Activated CD8-positive, alpha-beta T cell treated with anti-CD3 and anti-CD28 coated beads for 36 hours (primary cell): ENCODE results near the gene UNKL. TPM values are rescaled to one million over a fixed set of nuclear protein-coding genes. Genes with fewer than 3 reads are reported as not detected.

Experiments
- ATAC-seq: fragments of 200-7000 bp; cut with Tn5 transposase; one replicate; pipeline ENCODE4 v1.10.0; 2021; ENCODE audit warnings: mild to moderate bottlenecking, moderate library complexity
- CTCF ChIA-PET: fragments of 350-600 bp; sonication (Branson Sonifier 250); formaldehyde crosslinking; loops from one replicate; lab custom pipeline; 2021; ENCODE audit warnings: antibody characterized with exemption; lab: Charles Lee
- POLR2A ChIA-PET: fragments of 350-600 bp; sonication (Branson Sonifier 250); formaldehyde crosslinking; loops from one replicate; lab custom pipeline; 2021; ENCODE audit warnings: antibody characterized with exemption; lab: Charles Lee
- DNase-seq: peaks from one replicate; pipeline ENCODE4 v3.0.0-alpha.2; 2020
- H3K27ac Mint-ChIP-seq: one replicate; pipeline ENCODE4 v1.8.0; 2021; ENCODE audit warnings: mild to moderate bottlenecking, mixed read lengths
- H3K27me3 Mint-ChIP-seq: one replicate; pipeline ENCODE4 v1.8.0; 2021; ENCODE audit warnings: mixed read lengths
- H3K36me3 Mint-ChIP-seq: one replicate; pipeline ENCODE4 v1.8.0; 2021; ENCODE audit warnings: low read depth, mixed read lengths
- H3K4me1 Mint-ChIP-seq: one replicate; pipeline ENCODE4 v1.8.0; 2021; ENCODE audit warnings: low read depth, mixed read lengths
- H3K4me3 Mint-ChIP-seq: one replicate; pipeline ENCODE4 v1.8.0; 2021; ENCODE audit warnings: mild to moderate bottlenecking, moderate library complexity, mixed read lengths
- H3K9me3 Mint-ChIP-seq: one replicate; pipeline ENCODE4 v1.8.0; 2021; ENCODE audit warnings: mixed read lengths
- intact Hi-C: fragments of 100-400 bp; cut with micrococcal nuclease; formaldehyde crosslinking; loops from one replicate; pipeline ENCODE4 v1.10.0; 2022
- total RNA-seq, 2 experiments: library from RNA; stranded (reverse); gene quantifications; one replicate each; pipeline ENCODE4 v1.2.3, GENCODE V29; 2021
- TF ChIP-seq, protein P1 (sequence below): fragments of 200-600 bp; IDR thresholded peaks from one replicate; pipeline ENCODE4 v1.8.0; 2022; ENCODE audit warnings: antibody characterized with exemption, mild to moderate bottlenecking

UNKL gene
- total RNA-seq, 2 experiments from 2014 or later = 32.4 to 38.1 TPM

DNA sequence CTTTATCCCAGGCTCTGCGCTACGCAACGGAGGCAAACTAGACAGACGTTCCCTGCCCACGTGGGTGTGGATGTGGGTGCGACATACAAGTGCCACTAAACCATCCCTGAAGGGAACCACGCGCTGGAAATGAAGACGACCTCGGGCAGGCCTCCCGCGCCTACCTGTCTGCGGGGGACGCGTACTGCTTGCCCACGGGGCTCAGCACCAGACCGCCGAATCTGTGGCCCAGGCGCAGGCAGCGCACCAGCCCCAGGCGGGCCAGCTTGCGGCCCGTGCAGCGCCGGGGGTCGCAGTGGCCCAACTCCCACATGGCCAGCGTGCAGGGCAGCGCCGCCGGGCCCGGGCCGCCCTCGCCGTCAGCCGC lies 63.3 kb downstream of the UNKL start:
- H3K9me3 Mint-ChIP-seq = no peaks in the 10 kb centered on the region
- POLR2A ChIA-PET = interaction anchor here (0.6 to 1.0 kb wide), 2 partner anchors 130 to 579 kb away, joined by 3 read pairs; no protein-coding TSS in a partner anchor
- peak overlapping the region; percentile 77 for H3K4me3 Mint-ChIP-seq
- H3K36me3 Mint-ChIP-seq = peaks cover 8% of the 10 kb centered on the region
- peak overlapping the region; percentile 78 for H3K27ac Mint-ChIP-seq
- CTCF ChIA-PET = interaction anchor here (1.5 kb wide), 1 partner anchor 12 kb away, joined by 4 read pairs; no protein-coding TSS in a partner anchor
- DNase-seq (peak; percentile 54), ATAC-seq (peak; percentile 18)
- intact Hi-C loops = no loop called here
- no peaks in the 10 kb centered on the region for H3K27me3 Mint-ChIP-seq
- peaks cover 29% of the 10 kb centered on the region for H3K4me1 Mint-ChIP-seq
- TF ChIP-seq, protein P1, sequence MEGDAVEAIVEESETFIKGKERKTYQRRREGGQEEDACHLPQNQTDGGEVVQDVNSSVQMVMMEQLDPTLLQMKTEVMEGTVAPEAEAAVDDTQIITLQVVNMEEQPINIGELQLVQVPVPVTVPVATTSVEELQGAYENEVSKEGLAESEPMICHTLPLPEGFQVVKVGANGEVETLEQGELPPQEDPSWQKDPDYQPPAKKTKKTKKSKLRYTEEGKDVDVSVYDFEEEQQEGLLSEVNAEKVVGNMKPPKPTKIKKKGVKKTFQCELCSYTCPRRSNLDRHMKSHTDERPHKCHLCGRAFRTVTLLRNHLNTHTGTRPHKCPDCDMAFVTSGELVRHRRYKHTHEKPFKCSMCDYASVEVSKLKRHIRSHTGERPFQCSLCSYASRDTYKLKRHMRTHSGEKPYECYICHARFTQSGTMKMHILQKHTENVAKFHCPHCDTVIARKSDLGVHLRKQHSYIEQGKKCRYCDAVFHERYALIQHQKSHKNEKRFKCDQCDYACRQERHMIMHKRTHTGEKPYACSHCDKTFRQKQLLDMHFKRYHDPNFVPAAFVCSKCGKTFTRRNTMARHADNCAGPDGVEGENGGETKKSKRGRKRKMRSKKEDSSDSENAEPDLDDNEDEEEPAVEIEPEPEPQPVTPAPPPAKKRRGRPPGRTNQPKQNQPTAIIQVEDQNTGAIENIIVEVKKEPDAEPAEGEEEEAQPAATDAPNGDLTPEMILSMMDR = no peak

DNA sequence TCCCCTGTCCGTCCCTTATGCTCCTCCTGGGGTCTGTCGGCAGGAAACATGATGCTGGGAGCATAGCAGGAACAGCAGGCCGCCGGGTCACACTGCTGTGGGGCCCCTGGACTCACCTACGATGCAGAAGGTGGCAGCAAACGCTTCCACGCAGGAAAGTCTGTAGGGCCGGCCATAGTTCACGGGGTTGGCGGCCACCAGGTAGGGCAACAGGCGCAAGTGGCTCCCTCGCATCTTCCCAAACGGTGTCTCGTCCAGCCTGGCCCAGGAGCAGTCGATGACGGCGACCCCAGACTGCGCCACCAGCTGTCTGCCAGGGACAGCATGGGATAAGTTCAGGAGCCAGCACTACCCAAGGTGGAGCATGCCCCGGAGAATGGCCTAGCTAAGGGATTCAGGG lies 63.8 kb downstream of the UNKL start:
- ChIA-PET CTCF (interaction anchor here (1.5 kb wide), 1 partner anchor 13 kb away, joined by 4 read pairs; no protein-coding TSS in a partner anchor), POLR2A (interaction anchor here (0.6 to 1.2 kb wide), 3 partner anchors 70 to 579 kb away, joined by 3 to 4 read pairs (median 3); partner anchors contain the start of gene UQCC4)
- Mint-ChIP-seq H3K4me3 (peak overlapping the region; percentile 77), H3K36me3 (peaks cover 8% of the 10 kb centered on the region), H3K27ac (peak overlapping the region; percentile 34), H3K27me3 (no peaks in the 10 kb centered on the region), H3K4me1 (peaks cover 29% of the 10 kb centered on the region), H3K9me3 (no peaks in the 10 kb centered on the region)
- TF ChIP-seq, protein P1 = no peak
- intact Hi-C loops = no loop called here
- DNase-seq (no peak), ATAC-seq (no peak)

DNA sequence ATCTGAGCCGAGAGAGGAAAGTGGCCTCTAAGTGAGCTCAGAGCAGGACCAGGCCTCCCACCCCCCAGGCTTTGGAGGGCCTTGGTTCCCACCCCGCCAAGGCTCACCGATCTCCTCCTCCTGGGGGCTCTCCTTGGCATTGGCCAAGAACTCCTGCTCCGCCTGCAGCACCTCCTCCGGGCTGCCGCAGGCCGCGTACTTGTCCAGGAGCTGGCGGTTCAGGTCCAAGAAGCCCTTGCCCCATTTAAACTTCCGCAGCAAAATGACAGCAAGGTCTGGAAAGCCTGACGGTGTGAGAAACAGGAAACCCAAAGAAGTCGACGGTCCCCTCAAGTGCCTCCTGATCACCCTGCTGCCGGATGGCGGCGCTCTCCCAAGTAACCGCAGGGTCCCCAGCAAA lies 64.6 kb downstream of the UNKL start:
- ATAC-seq (no peak), DNase-seq (no peak)
- Mint-ChIP-seq H3K27me3 (no peaks in the 10 kb centered on the region), H3K27ac (no peak overlapping the region), H3K36me3 (peaks cover 8% of the 10 kb centered on the region), H3K4me1 (peaks cover 24% of the 10 kb centered on the region), H3K9me3 (no peaks in the 10 kb centered on the region), H3K4me3 (peak overlapping the region; percentile 77)
- TF ChIP-seq, protein P1 = no peak
- POLR2A ChIA-PET = interaction anchor here (1.2 to 1.6 kb wide), 2 partner anchors 41 to 71 kb away, joined by 3 to 4 read pairs; partner anchors contain the start of genes UBE2I and UQCC4
- intact Hi-C loops = no loop called here
- CTCF ChIA-PET = no interaction called here

DNA sequence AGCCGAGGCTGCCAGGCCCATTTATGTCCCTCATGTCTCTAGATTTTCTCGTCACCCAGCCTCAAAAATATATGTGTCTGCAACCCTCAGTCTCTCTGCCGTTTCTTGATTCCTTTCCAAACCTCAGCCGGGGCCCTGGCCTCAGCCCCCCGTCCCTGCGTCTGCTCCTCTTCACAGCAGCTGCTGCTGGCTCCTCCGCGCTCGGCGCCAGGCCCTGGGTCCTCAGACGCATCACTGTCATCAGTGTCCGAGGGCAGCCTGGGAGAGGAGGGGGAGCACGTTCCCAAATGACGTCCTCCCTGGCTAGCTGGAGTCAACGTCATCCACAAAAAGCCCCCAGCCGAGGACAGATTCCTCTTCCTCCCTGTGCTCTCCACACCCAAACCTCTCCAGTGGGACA lies 65.2 kb downstream of the UNKL start:
- H3K27me3 Mint-ChIP-seq = no peaks in the 10 kb centered on the region
- intact Hi-C loops = no loop called here
- H3K4me1 Mint-ChIP-seq = peaks cover 22% of the 10 kb centered on the region
- no peak overlapping the region for H3K4me3 Mint-ChIP-seq
- no peak for DNase-seq
- H3K9me3 Mint-ChIP-seq = no peaks in the 10 kb centered on the region
- peaks cover 8% of the 10 kb centered on the region for H3K36me3 Mint-ChIP-seq
- TF ChIP-seq, protein P1 = no peak
- no peak overlapping the region for H3K27ac Mint-ChIP-seq
- POLR2A ChIA-PET = interaction anchor here (1.6 kb wide), 1 partner anchor 40 kb away, joined by 3 read pairs; the partner anchor contains the start of gene UBE2I
- CTCF ChIA-PET = interaction anchor here (1.6 kb wide), 1 partner anchor 12 kb away, joined by 6 read pairs; no protein-coding TSS in a partner anchor
- ATAC-seq = no peak

DNA sequence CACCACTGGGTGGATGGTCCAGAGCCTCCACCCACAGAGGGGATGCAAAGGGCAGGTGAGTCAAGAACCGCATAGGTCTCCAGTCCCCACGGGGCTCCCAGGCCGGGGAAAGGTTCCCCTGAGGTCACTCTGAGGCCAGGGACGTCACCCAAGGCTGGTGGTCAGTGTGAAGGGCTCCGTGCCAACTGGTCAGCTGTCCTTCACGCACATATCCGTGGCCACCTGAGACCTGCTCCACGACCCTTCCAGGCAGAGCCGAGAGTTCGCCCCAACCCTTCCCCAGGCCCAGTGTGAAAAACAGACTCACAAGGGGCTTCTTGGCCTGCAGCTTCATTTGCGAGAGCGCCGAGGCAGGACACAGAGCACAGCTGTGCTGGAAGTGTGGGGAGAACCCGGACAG lies 65.6 kb downstream of the UNKL start:
- Mint-ChIP-seq H3K27me3 (no peaks in the 10 kb centered on the region), H3K4me3 (no peak overlapping the region), H3K36me3 (peaks cover 8% of the 10 kb centered on the region), H3K27ac (no peak overlapping the region), H3K9me3 (no peaks in the 10 kb centered on the region), H3K4me1 (peaks cover 24% of the 10 kb centered on the region)
- DNase-seq = no peak
- ChIA-PET POLR2A (interaction anchor here (1.6 kb wide), 1 partner anchor 40 kb away, joined by 3 read pairs; the partner anchor contains the start of gene UBE2I), CTCF (interaction anchor here (1.6 kb wide), 1 partner anchor 11 kb away, joined by 6 read pairs; no protein-coding TSS in a partner anchor)
- ATAC-seq = no peak
- intact Hi-C loops = no loop called here
- TF ChIP-seq, protein P1 = no peak
